K562 (cell line): ENCODE measurements around the gene RPS2. TPM values are rescaled to one million over a fixed set of nuclear protein-coding genes. Genes with fewer than 3 reads are reported as not detected.
A peak's percentile ranks its signal among the peaks of the same experiment; 100 is the strongest.

Experiments
- BRD9 ChIP-seq: fragments of 450-650 bp; IDR thresholded peaks from 2 replicates; pipeline ENCODE4 v1.6.1; 2018; ENCODE audit warnings: low read depth; ENCODE audit not compliant: partially characterized antibody
- C11orf30 ChIP-seq: fragments of 450-650 bp; IDR thresholded peaks from 2 replicates; pipeline ENCODE4 v1.6.1; 2016; ENCODE audit warnings: low read depth, mild to moderate bottlenecking
- COPS2 ChIP-seq: fragments of 450-650 bp; conservative IDR thresholded peaks from 2 replicates; pipeline ENCODE4 v1.6.1; 2016; ENCODE audit warnings: mild to moderate bottlenecking, moderate library complexity
- HDGF ChIP-seq: fragments of 450-650 bp; IDR thresholded peaks from 2 replicates; pipeline ENCODE4 v1.6.1; 2016
- HSF4 ChIP-seq: fragments of 250-450 bp; sonication (Bioruptor Pico); IDR thresholded peaks from 2 replicates; pipeline ENCODE4 v2.1.2; 2022; ENCODE audit warnings: mild to moderate bottlenecking, moderate library complexity, borderline replicate concordance
- NCOR1 ChIP-seq: fragments of 450-650 bp; IDR thresholded peaks from 2 replicates; pipeline ENCODE4 v1.6.1; 2016; ENCODE audit warnings: mild to moderate bottlenecking, moderate library complexity
- PHB ChIP-seq: fragments of 250-450 bp; sonication (Bioruptor Pico); IDR thresholded peaks from 2 replicates; pipeline ENCODE4 v1.5.0; 2021
- PURB ChIP-seq: sonication (generic); formaldehyde crosslinking; IDR thresholded peaks from 2 replicates; pipeline ENCODE4 v1.9.0; 2021; ENCODE audit warnings: low read depth, mild to moderate bottlenecking, missing genetic modification reagents
- SIX5 ChIP-seq, 2 experiments: IDR thresholded peaks; 2 replicates each; pipeline ENCODE4 v1.6.1; 2011; ENCODE audit warnings: low read length in 2 of 2, borderline replicate concordance in 1 of 2, low read depth in 1 of 2, mild to moderate bottlenecking in 1 of 2, moderate library complexity in 1 of 2; ENCODE audit not compliant: insufficient read depth in 1 of 2
- SRSF1 ChIP-seq: fragments of 200-400 bp; formaldehyde crosslinking; IDR thresholded peaks from 2 replicates; pipeline ENCODE4 v1.6.1; 2017; ENCODE audit warnings: mild to moderate bottlenecking, low read depth, low read length, moderate library complexity
- ZKSCAN1 ChIP-seq: fragments of 150-350 bp; IDR thresholded peaks from 2 replicates; pipeline ENCODE4 v1.6.1; 2016; ENCODE audit warnings: low read depth, low read length
- ZNF174 ChIP-seq: fragments of 250-450 bp; sonication (Bioruptor Pico); IDR thresholded peaks from 2 replicates; pipeline ENCODE4 v1.4.0; 2020; ENCODE audit warnings: mild to moderate bottlenecking
- ZNF263 ChIP-seq: sonication (generic); formaldehyde crosslinking; IDR thresholded peaks from 2 replicates; pipeline ENCODE4 v1.8.0; 2022; ENCODE audit warnings: mild to moderate bottlenecking, missing genetic modification reagents, borderline replicate concordance
- ZSCAN29 ChIP-seq: fragments of 450-650 bp; IDR thresholded peaks from 2 replicates; pipeline ENCODE4 v1.6.1; 2017
- polyA plus RNA-seq, 8 experiments: library from polyadenylated mRNA; depleted of rRNA in 4 of 8; stranded (reverse) in 5 of 8; unstranded in 3 of 8; fragments of >200 nt; fragmentation: Nextera tagmentation in 2 of 8; fragmentation: Illumina TruSeq in 1 of 8; extraction: Ambion mirVana in 2 of 8; extraction: Trizol in 1 of 8; gene quantifications; 2 replicates each; pipeline versions ENCODE4 v1.2.1 to v1.2.3, GENCODE V29; 2011 to 2014; ENCODE audit warnings: inconsistent platforms in 1 of 8, missing spikeins in 1 of 8
- total RNA-seq, 7 experiments: library from RNA; depleted of rRNA in 6 of 7; stranded (reverse); fragments of >200 nt in 6 of 7; fragmentation: Illumina TruSeq in 2 of 7; extraction: Trizol in 2 of 7; gene quantifications; 2 replicates each; pipeline versions ENCODE4 v1.2.1 to v1.2.3, GENCODE V29; 2011 to 2021; ENCODE audit warnings: low replicate concordance in 1 of 7
- TF ChIP-seq, protein P1 (sequence below): IDR thresholded peaks from 2 replicates; pipeline ENCODE4 v1.6.1; 2011; ENCODE audit warnings: borderline replicate concordance, low read depth, mild to moderate bottlenecking, moderate library complexity, low read length; ENCODE audit not compliant: insufficient read depth, poor library complexity, severe bottlenecking
- TF ChIP-seq, protein P2 (sequence below): fragments of 450-650 bp; formaldehyde crosslinking; IDR thresholded peaks from 2 replicates; pipeline ENCODE4 v1.4.0; 2022; ENCODE audit warnings: mild to moderate bottlenecking, moderate library complexity
- TF ChIP-seq, protein P3 (sequence below): fragments of 450-650 bp; IDR thresholded peaks from 2 replicates; pipeline ENCODE4 v1.6.1; 2016; ENCODE audit warnings: low read depth

RPS2 gene
- total and polyA plus RNA-seq, 9 of the 15 experiments (the other 6 are each of a cell fraction or from before 2014, with no cell fraction given) = 834 to 4,794 (median 3,793) TPM

DNA sequence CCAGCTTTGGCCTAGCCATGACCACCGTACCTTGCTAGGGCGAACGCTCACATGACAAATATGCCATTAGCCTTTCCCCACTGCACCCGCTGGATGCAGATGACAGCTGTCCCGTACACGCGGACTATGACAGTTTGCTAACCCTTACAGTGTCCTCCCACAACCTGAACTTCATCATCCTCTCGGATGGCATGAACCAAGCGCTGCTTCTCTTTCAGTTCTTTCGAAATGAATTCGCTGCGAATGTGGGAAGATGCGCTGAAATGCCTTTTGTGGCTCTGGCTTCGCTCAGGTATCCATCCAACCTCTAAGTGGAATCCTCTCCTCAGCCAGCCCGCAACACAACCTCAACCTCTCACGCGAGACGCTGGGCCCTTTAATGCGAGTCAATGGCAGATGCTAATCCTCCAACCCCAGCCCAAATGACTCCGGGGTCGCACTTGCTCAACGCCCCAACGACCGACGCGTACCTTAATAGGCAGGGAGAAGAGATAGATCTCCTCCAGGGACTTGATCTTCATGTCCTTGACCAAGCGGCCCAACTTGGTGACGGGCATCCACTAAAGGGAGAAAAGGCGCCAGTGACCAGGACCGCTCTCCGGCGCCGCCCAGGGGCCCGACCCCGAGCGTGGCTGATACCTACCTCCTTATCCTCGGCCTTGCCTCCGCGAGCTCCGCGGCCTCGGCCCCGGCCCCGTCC, 670 bp downstream of the RPS2 start (continued):
- TF ChIP-seq SIX5 (IDR thresholded peaks at IDR 0.05; ENCODE audit: borderline replicate concordance in 1 of 2, insufficient read depth in 1 of 2, low read depth in 1 of 2, low read length in 2 of 2) (no peak), PHB (CRISPR knock-in tag) (0 out of 2 replicates have a peak, but pooled peaks have one; percentile 47), PURB (CRISPR knock-in tag) (no peak), HSF4 (no peak), BRD9 (peak; percentile 6), ZSCAN29 (0 out of 2 replicates have a peak, but pooled peaks have one; percentile 1), ZNF263 (peak; percentile 54; the same call in 1 of the 2 replicates), ZNF174 (CRISPR knock-in tag) (no peak), COPS2 (no peak), SRSF1 (peak; percentile 82; the same call in 1 of the 2 replicates), NCOR1 (no peak), ZKSCAN1 (no peak), C11orf30 (no peak), HDGF (0 out of 2 replicates have a peak, but pooled peaks have one; percentile 21)
- TF ChIP-seq, protein P1, sequence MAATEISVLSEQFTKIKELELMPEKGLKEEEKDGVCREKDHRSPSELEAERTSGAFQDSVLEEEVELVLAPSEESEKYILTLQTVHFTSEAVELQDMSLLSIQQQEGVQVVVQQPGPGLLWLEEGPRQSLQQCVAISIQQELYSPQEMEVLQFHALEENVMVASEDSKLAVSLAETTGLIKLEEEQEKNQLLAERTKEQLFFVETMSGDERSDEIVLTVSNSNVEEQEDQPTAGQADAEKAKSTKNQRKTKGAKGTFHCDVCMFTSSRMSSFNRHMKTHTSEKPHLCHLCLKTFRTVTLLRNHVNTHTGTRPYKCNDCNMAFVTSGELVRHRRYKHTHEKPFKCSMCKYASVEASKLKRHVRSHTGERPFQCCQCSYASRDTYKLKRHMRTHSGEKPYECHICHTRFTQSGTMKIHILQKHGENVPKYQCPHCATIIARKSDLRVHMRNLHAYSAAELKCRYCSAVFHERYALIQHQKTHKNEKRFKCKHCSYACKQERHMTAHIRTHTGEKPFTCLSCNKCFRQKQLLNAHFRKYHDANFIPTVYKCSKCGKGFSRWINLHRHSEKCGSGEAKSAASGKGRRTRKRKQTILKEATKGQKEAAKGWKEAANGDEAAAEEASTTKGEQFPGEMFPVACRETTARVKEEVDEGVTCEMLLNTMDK = peak; percentile 0
- TF ChIP-seq, protein P2, sequence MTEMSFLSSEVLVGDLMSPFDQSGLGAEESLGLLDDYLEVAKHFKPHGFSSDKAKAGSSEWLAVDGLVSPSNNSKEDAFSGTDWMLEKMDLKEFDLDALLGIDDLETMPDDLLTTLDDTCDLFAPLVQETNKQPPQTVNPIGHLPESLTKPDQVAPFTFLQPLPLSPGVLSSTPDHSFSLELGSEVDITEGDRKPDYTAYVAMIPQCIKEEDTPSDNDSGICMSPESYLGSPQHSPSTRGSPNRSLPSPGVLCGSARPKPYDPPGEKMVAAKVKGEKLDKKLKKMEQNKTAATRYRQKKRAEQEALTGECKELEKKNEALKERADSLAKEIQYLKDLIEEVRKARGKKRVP (CRISPR knock-in tag) = no peak
- TF ChIP-seq, protein P3, sequence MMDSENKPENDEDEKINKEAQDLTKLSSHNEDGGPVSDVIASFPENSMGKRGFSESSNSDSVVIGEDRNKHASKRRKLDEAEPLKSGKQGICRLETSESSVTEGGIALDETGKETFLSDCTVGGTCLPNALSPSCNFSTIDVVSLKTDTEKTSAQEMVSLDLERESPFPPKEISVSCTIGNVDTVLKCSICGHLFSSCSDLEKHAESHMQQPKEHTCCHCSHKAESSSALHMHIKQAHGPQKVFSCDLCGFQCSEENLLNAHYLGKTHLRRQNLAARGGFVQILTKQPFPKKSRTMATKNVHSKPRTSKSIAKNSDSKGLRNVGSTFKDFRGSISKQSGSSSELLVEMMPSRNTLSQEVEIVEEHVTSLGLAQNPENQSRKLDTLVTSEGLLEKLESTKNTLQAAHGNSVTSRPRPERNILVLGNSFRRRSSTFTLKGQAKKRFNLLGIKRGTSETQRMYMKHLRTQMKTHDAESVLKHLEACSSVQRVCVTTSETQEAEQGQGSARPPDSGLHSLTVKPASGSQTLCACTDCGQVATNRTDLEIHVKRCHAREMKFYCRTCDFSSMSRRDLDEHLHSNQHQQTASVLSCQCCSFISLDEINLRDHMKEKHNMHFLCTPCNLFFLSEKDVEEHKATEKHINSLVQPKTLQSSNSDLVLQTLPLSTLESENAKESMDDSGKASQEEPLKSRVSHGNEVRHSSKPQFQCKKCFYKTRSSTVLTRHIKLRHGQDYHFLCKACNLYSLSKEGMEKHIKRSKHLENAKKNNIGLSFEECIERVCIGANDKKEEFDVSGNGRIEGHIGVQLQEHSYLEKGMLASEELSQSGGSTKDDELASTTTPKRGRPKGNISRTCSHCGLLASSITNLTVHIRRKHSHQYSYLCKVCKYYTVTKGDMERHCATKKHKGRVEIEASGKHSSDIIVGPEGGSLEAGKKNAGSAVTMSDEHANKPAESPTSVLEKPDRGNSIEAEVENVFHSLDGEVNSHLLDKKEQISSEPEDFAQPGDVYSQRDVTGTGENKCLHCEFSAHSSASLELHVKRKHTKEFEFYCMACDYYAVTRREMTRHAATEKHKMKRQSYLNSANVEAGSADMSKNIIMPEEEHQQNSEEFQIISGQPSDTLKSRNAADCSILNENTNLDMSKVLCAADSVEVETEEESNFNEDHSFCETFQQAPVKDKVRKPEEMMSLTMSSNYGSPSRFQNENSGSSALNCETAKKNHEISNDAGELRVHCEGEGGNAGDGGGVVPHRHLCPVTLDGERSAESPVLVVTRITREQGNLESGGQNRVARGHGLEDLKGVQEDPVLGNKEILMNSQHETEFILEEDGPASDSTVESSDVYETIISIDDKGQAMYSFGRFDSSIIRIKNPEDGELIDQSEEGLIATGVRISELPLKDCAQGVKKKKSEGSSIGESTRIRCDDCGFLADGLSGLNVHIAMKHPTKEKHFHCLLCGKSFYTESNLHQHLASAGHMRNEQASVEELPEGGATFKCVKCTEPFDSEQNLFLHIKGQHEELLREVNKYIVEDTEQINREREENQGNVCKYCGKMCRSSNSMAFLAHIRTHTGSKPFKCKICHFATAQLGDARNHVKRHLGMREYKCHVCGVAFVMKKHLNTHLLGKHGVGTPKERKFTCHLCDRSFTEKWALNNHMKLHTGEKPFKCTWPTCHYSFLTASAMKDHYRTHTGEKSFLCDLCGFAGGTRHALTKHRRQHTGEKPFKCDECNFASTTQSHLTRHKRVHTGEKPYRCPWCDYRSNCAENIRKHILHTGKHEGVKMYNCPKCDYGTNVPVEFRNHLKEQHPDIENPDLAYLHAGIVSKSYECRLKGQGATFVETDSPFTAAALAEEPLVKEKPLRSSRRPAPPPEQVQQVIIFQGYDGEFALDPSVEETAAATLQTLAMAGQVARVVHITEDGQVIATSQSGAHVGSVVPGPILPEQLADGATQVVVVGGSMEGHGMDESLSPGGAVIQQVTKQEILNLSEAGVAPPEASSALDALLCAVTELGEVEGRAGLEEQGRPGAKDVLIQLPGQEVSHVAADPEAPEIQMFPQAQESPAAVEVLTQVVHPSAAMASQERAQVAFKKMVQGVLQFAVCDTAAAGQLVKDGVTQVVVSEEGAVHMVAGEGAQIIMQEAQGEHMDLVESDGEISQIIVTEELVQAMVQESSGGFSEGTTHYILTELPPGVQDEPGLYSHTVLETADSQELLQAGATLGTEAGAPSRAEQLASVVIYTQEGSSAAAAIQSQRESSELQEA = no peak
